AG09319 (cell line): ENCODE measurements around the gene RASSF1.

Experiments
- DNase-seq: peaks from one replicate; pipeline ENCODE4 v3.0.0-alpha.2; 2010; ENCODE audit warnings: low read depth; ENCODE audit errors: extremely low read depth
- CTCF ChIP-seq: IDR thresholded peaks from 2 replicates; pipeline ENCODE4 v1.5.1; 2011; ENCODE audit warnings: low read depth, mild to moderate bottlenecking, inconsistent platforms, low read length, moderate library complexity

RASSF1 gene

GRCh38 chr3:50365842-50366220 lies 25.2 kb upstream of the RASSF1 start:
- no peak for TF ChIP-seq CTCF
- DNase-seq, result no peak

GRCh38 chr3:50365080-50365841 lies 24.6 kb upstream of the RASSF1 start:
- TF ChIP-seq CTCF, result no peak
- DNase-seq, result no peak

GRCh38 chr3:50364573-50365079 lies 24.0 kb upstream of the RASSF1 start:
- TF ChIP-seq CTCF, result no peak
- DNase-seq, result no peak

GRCh38 chr3:50359760-50360110 lies 19.1 kb upstream of the RASSF1 start:
- DNase-seq, result no peak
- TF ChIP-seq CTCF, result no peak

GRCh38 chr3:50358911-50359759 lies 18.5 kb upstream of the RASSF1 start, which contains the start of gene TMEM115:
TSS of gene TMEM115 (minus strand) at chr3:50359521. CDS start at chr3:50359063, 458 bp downstream.
- peak; percentile 96 for DNase-seq
- no peak for TF ChIP-seq CTCF

- no peak for DNase-seq
- TF ChIP-seq CTCF, result no peak
Observed at GRCh38 chr3:50358355-50358910, 17.8 kb upstream of the RASSF1 start.
